Mesothelial cell of epicardium (in vitro differentiated cells): ENCODE measurements around the gene KCNMA1. TPM values are rescaled to one million over a fixed set of nuclear protein-coding genes. Genes with fewer than 3 reads are reported as not detected.

Source experiments
- DNase-seq, 2 experiments: peaks; one replicate each; pipeline ENCODE4 v3.0.0; 2021; ENCODE audit warnings: low spot score in 2 of 2; ENCODE audit not compliant: unreplicated experiment in 2 of 2
- H3K27ac Mint-ChIP-seq: 2 replicates; pipeline ENCODE4 v1.8.0; 2021; ENCODE audit warnings: mixed read lengths
- H3K27me3 Mint-ChIP-seq: 2 replicates; pipeline ENCODE4 v1.8.0; 2021; ENCODE audit warnings: low read depth, mixed read lengths
- H3K36me3 Mint-ChIP-seq: 2 replicates; pipeline ENCODE4 v1.8.0; 2021; ENCODE audit warnings: mixed read lengths
- H3K4me1 Mint-ChIP-seq: 2 replicates; pipeline ENCODE4 v1.8.0; 2021; ENCODE audit warnings: mixed read lengths
- H3K4me3 Mint-ChIP-seq: 2 replicates; pipeline ENCODE4 v1.8.0; 2021; ENCODE audit warnings: mild to moderate bottlenecking, moderate library complexity, mixed read lengths
- H3K9me3 Mint-ChIP-seq: 2 replicates; pipeline ENCODE4 v1.8.0; 2021; ENCODE audit warnings: mixed read lengths
- CTCF ChIP-seq: fragments of 200-600 bp; sonication (generic); IDR thresholded peaks from one replicate; pipeline ENCODE4 v1.5.0; 2021; ENCODE audit warnings: antibody characterized with exemption; ENCODE audit not compliant: unreplicated experiment
- total RNA-seq: library from RNA; stranded (reverse); gene quantifications from 3 replicates; pipeline ENCODE4 v1.2.1, GENCODE V29; 2021

KCNMA1 gene
- total RNA-seq, 1 donor from 2014 or later = 44.0 TPM

- Mint-ChIP-seq H3K27ac (no peak overlapping the region), H3K4me1 (peaks cover 4% of the 10 kb centered on the region), H3K4me3 (no peak overlapping the region)
Observed at GRCh38 chr10:77400033-77400432, 237.6 kb downstream of the KCNMA1 start.

GRCh38 chr10:77398986-77399755 lies 238.4 kb downstream of the KCNMA1 start:
- H3K27ac Mint-ChIP-seq = no peak overlapping the region
- no peaks in the 10 kb centered on the region for H3K36me3 Mint-ChIP-seq
- no peak for TF ChIP-seq CTCF
- H3K9me3 Mint-ChIP-seq = no peaks in the 10 kb centered on the region
- H3K4me1 Mint-ChIP-seq = peaks cover 4% of the 10 kb centered on the region
- no peak overlapping the region for H3K4me3 Mint-ChIP-seq
- DNase-seq = no peak
- no peaks in the 10 kb centered on the region for H3K27me3 Mint-ChIP-seq

More at GRCh38 chr10:77400033-77400432, 237.6 kb downstream of the KCNMA1 start:
- no peaks in the 10 kb centered on the region for H3K36me3 Mint-ChIP-seq
- TF ChIP-seq CTCF = no peak
- no peak for DNase-seq
- H3K27me3 Mint-ChIP-seq = no peaks in the 10 kb centered on the region
- no peaks in the 10 kb centered on the region for H3K9me3 Mint-ChIP-seq

GRCh38 chr10:77398558-77398957 lies 239.1 kb downstream of the KCNMA1 start:
- Mint-ChIP-seq H3K4me1 (peaks cover 4% of the 10 kb centered on the region), H3K36me3 (no peaks in the 10 kb centered on the region), H3K4me3 (no peak overlapping the region), H3K9me3 (no peaks in the 10 kb centered on the region), H3K27ac (no peak overlapping the region), H3K27me3 (no peaks in the 10 kb centered on the region)
- TF ChIP-seq CTCF = no peak
- no peak for DNase-seq

- TF ChIP-seq CTCF = no peak
- no peaks in the 10 kb centered on the region for H3K27me3 Mint-ChIP-seq
- H3K4me1 Mint-ChIP-seq = peaks cover 7% of the 10 kb centered on the region
- no peaks in the 10 kb centered on the region for H3K9me3 Mint-ChIP-seq
- no peak for DNase-seq
- H3K36me3 Mint-ChIP-seq = no peaks in the 10 kb centered on the region
- no peak overlapping the region for H3K4me3 Mint-ChIP-seq
- peak overlapping the region; percentile 41 for H3K27ac Mint-ChIP-seq
Observed at GRCh38 chr10:77397103-77397502, 240.5 kb downstream of the KCNMA1 start.

GRCh38 chr10:77396290-77396689 lies 241.3 kb downstream of the KCNMA1 start:
- Mint-ChIP-seq H3K4me3 (no peak overlapping the region), H3K27ac (no peak overlapping the region), H3K4me1 (peaks cover 12% of the 10 kb centered on the region), H3K36me3 (no peaks in the 10 kb centered on the region), H3K27me3 (no peaks in the 10 kb centered on the region), H3K9me3 (no peaks in the 10 kb centered on the region)
- no peak for DNase-seq
- TF ChIP-seq CTCF = no peak
